ENCODE data around the gene KRTAP19-7.

KRTAP19-7 gene

DNA sequence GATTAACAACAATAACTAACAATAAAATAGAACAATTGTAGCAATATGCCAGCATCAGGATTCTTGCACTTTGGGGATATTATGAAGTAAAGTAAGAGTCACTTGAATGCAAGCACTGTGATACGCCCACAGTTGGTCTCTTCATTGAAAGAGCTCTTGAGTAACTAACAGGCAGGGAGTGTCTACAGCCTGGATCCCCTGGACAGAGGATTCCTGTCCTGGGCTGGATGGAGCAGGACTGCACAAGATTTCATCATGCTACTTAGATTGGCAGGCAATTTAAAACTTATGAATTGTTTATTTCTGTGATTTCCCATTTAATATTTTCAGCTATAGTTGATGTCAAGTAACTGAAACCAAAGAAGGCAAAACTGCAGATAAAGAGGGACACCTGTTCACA, 45.4 kb downstream of the KRTAP19-7 start:
- no peak overlapping the region for H3K9ac ChIP-seq (ENCODE audit: low read depth, low read length)
- H2AFZ ChIP-seq (ENCODE audit: low read depth, low read length), result no peak overlapping the region
- H3K27me3 ChIP-seq (ENCODE audit: insufficient read depth, low read length, poor library complexity), result no peaks in the 10 kb centered on the region
- no peak overlapping the region for H3K4me3 ChIP-seq (ENCODE audit: low read depth in 1 of 2, low read length in 2 of 2)
- DNase-seq, result no peak
- no peaks in the 10 kb centered on the region for H3K4me1 ChIP-seq (ENCODE audit: insufficient read depth, low read length)
- H3K27ac ChIP-seq (ENCODE audit: low read length), result no peak overlapping the region
- no peaks in the 10 kb centered on the region for H3K9me3 ChIP-seq (ENCODE audit: insufficient read depth, low read length, severe bottlenecking)
- TF ChIP-seq, protein P1, sequence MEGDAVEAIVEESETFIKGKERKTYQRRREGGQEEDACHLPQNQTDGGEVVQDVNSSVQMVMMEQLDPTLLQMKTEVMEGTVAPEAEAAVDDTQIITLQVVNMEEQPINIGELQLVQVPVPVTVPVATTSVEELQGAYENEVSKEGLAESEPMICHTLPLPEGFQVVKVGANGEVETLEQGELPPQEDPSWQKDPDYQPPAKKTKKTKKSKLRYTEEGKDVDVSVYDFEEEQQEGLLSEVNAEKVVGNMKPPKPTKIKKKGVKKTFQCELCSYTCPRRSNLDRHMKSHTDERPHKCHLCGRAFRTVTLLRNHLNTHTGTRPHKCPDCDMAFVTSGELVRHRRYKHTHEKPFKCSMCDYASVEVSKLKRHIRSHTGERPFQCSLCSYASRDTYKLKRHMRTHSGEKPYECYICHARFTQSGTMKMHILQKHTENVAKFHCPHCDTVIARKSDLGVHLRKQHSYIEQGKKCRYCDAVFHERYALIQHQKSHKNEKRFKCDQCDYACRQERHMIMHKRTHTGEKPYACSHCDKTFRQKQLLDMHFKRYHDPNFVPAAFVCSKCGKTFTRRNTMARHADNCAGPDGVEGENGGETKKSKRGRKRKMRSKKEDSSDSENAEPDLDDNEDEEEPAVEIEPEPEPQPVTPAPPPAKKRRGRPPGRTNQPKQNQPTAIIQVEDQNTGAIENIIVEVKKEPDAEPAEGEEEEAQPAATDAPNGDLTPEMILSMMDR (IDR thresholded peaks at IDR 0.05; ENCODE audit: borderline replicate concordance, extremely low read depth, low read length, poor library complexity, severe bottlenecking), result no peak
- TF ChIP-seq EZH2 (IDR thresholded peaks at IDR 0.05; ENCODE audit: borderline replicate concordance, low read depth, low read length, severe bottlenecking), result no peak
- no peak for ATAC-seq (ENCODE audit: insufficient read depth, low read depth)
- H3K4me2 ChIP-seq (ENCODE audit: insufficient read depth, low read length), result no peak overlapping the region
- no peaks in the 10 kb centered on the region for H3K79me2 ChIP-seq (ENCODE audit: insufficient read depth, low read length)
- H4K20me1 ChIP-seq (ENCODE audit: insufficient read depth, low read length), result no peaks in the 10 kb centered on the region
- no peaks in the 10 kb centered on the region for H3K36me3 ChIP-seq (ENCODE audit: insufficient read depth, low read length)

All from DND-41 (cell line).